Activated naive CD4-positive, alpha-beta T cell treated with anti-CD3 and anti-CD28 coated beads for 36 hours (primary cell): ENCODE data around the gene OR1F1. TPM values are rescaled to one million over a fixed set of nuclear protein-coding genes. Genes with fewer than 3 reads are reported as not detected.

Experiments
- CTCF ChIA-PET: fragments of 350-600 bp; sonication (Branson Sonifier 250); formaldehyde crosslinking; loops from one replicate; lab custom pipeline; 2021; ENCODE audit warnings: antibody characterized with exemption; lab: Charles Lee
- DNase-seq: peaks from one replicate; pipeline ENCODE4 v3.0.0-alpha.2; 2020
- H3K27ac Mint-ChIP-seq: one replicate; pipeline ENCODE4 v1.8.0; 2021; ENCODE audit warnings: mild to moderate bottlenecking, mixed read lengths
- H3K27me3 Mint-ChIP-seq: one replicate; pipeline ENCODE4 v1.8.0; 2021; ENCODE audit warnings: low read depth, mixed read lengths
- H3K36me3 Mint-ChIP-seq: one replicate; pipeline ENCODE4 v1.8.0; 2021; ENCODE audit warnings: low read depth, mixed read lengths
- H3K4me1 Mint-ChIP-seq: one replicate; pipeline ENCODE4 v1.8.0; 2021; ENCODE audit warnings: low read depth, mixed read lengths
- H3K4me3 Mint-ChIP-seq: one replicate; pipeline ENCODE4 v1.8.0; 2021; ENCODE audit warnings: mild to moderate bottlenecking, moderate library complexity, mixed read lengths
- H3K9me3 Mint-ChIP-seq: one replicate; pipeline ENCODE4 v1.8.0; 2021; ENCODE audit warnings: mixed read lengths
- intact Hi-C: fragments of 100-400 bp; cut with micrococcal nuclease; formaldehyde crosslinking; loops from one replicate; pipeline ENCODE4 v1.15.1; 2023
- total RNA-seq, 2 experiments: library from RNA; stranded (reverse); gene quantifications; one replicate each; pipeline ENCODE4 v1.2.3, GENCODE V29; 2021

Gene OR1F1
- total RNA-seq, 2 experiments from 2014 or later: not detected

GRCh38 chr16:3152991-3153368, 35.0 kb upstream of the OR1F1 start:
- CTCF ChIA-PET: interaction anchor here (1.1 to 1.3 kb wide), 2 partner anchors 75 to 121 kb away, joined by 3 read pairs; no protein-coding TSS in a partner anchor
- peak overlapping the region; percentile 83 for H3K4me3 Mint-ChIP-seq

GRCh38 chr16:3155181-3155580, 32.8 kb upstream of the OR1F1 start:
- Mint-ChIP-seq H3K4me1 (peaks cover 32% of the 10 kb centered on the region), H3K27me3 (peaks cover 10% of the 10 kb centered on the region), H3K36me3 (peaks cover 4% of the 10 kb centered on the region), H3K27ac (no peak overlapping the region), H3K9me3 (peaks cover 2% of the 10 kb centered on the region), H3K4me3 (no peak overlapping the region)
- DNase-seq: no peak
- CTCF ChIA-PET: interaction anchor here (1.3 kb wide), 1 partner anchor 11 kb away, joined by 3 read pairs; no protein-coding TSS in a partner anchor
- intact Hi-C loops: loop anchor here (10.0 kb wide), 1 partner anchor 240 kb away; the partner anchor contains the start of gene FLYWCH1

More at GRCh38 chr16:3152991-3153368, 35.0 kb upstream of the OR1F1 start:
- DNase-seq: no peak
- Mint-ChIP-seq H3K9me3 (peaks cover 2% of the 10 kb centered on the region), H3K27ac (peak overlapping the region; percentile 95), H3K36me3 (peaks cover 4% of the 10 kb centered on the region), H3K27me3 (peaks cover 8% of the 10 kb centered on the region), H3K4me1 (peaks cover 27% of the 10 kb centered on the region)
- intact Hi-C loops: loop anchor here (5.0 to 10.0 kb wide), 2 partner anchors 238 to 424 kb away; partner anchors contain the start of genes FLYWCH1 and NLRC3

DNA sequence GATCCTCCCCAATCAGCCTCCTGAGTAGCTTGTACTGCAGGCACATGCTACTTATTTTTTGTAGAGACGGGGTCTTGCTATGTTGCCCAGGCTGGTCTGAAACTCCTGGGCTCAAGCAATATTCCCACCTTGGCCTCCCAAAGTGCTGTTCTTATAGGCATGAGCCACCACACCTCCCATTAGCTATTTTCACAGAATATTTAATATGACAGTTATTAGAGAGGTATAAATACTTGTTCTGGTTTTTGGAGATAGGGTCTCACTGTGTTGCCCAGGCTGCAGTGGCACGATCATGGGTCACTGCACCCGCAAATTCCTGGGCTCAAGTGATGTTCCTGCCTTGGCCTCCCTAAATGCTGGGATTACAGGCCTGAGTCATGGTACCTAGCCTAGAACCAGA, 32.0 kb upstream of the OR1F1 start:
- no peak overlapping the region for H3K27ac Mint-ChIP-seq
- intact Hi-C loops: loop anchor here (10.0 kb wide), 1 partner anchor 241 kb away; the partner anchor contains the start of gene FLYWCH1
- peaks cover 2% of the 10 kb centered on the region for H3K9me3 Mint-ChIP-seq
- H3K36me3 Mint-ChIP-seq: peaks cover 4% of the 10 kb centered on the region
- DNase-seq: no peak
- H3K4me3 Mint-ChIP-seq: no peak overlapping the region
- peaks cover 10% of the 10 kb centered on the region for H3K27me3 Mint-ChIP-seq
- CTCF ChIA-PET: interaction anchor here (1.3 kb wide), 1 partner anchor 10 kb away, joined by 3 read pairs; no protein-coding TSS in a partner anchor
- peaks cover 27% of the 10 kb centered on the region for H3K4me1 Mint-ChIP-seq

- peak overlapping the region; percentile 48 for H3K27ac Mint-ChIP-seq
- H3K4me3 Mint-ChIP-seq: peak overlapping the region; percentile 71
- H3K4me1 Mint-ChIP-seq: peaks cover 20% of the 10 kb centered on the region
- intact Hi-C loops: loop anchor here (1.0 to 10.0 kb wide), 2 partner anchors 7 to 243 kb away; partner anchors contain the start of gene FLYWCH1
- CTCF ChIA-PET: interaction anchor here (0.7 to 2.2 kb wide), 5 partner anchors 10 to 242 kb away, joined by 3 to 10 read pairs (median 5); no protein-coding TSS in a partner anchor
- peaks cover 9% of the 10 kb centered on the region for H3K27me3 Mint-ChIP-seq
- H3K9me3 Mint-ChIP-seq: peaks cover 2% of the 10 kb centered on the region
- peak; percentile 78 for DNase-seq
- H3K36me3 Mint-ChIP-seq: peaks cover 3% of the 10 kb centered on the region
Observed at GRCh38 chr16:3157229-3158025, 30.6 kb upstream of the OR1F1 start.

- Mint-ChIP-seq H3K4me3 (peak overlapping the region; percentile 71), H3K9me3 (peaks cover 2% of the 10 kb centered on the region), H3K27me3 (peaks cover 6% of the 10 kb centered on the region), H3K27ac (peak overlapping the region; percentile 48), H3K36me3 (no peaks in the 10 kb centered on the region), H3K4me1 (peaks cover 15% of the 10 kb centered on the region)
- CTCF ChIA-PET: interaction anchor here (1.3 to 2.2 kb wide), 4 partner anchors 10 to 130 kb away, joined by 3 to 10 read pairs (median 5); no protein-coding TSS in a partner anchor
- intact Hi-C loops: loop anchor here (1.0 to 10.0 kb wide), 2 partner anchors 8 to 243 kb away; partner anchors contain the start of gene FLYWCH1
- no peak for DNase-seq
Observed at GRCh38 chr16:3158026-3158509, 29.9 kb upstream of the OR1F1 start.

GRCh38 chr16:3158510-3159314, 29.3 kb upstream of the OR1F1 start:
- Mint-ChIP-seq H3K27ac (peak overlapping the region; percentile 78), H3K9me3 (peaks cover 2% of the 10 kb centered on the region), H3K4me3 (peak overlapping the region; percentile 89), H3K27me3 (peaks cover 6% of the 10 kb centered on the region), H3K36me3 (no peaks in the 10 kb centered on the region), H3K4me1 (peaks cover 15% of the 10 kb centered on the region)
- intact Hi-C loops: loop anchor here (1.0 to 10.0 kb wide), 2 partner anchors 8 to 244 kb away; partner anchors contain the start of gene FLYWCH1
- CTCF ChIA-PET: interaction anchor here (0.7 to 2.2 kb wide), 5 partner anchors 9 to 130 kb away, joined by 3 to 10 read pairs (median 5); no protein-coding TSS in a partner anchor
- peak; percentile 82 for DNase-seq

- H3K27ac Mint-ChIP-seq: no peak overlapping the region
- CTCF ChIA-PET: interaction anchor here (1.2 kb wide), 1 partner anchor 32 kb away, joined by 3 read pairs; no protein-coding TSS in a partner anchor
- H3K4me3 Mint-ChIP-seq: peak overlapping the region; percentile 36
- no peak for DNase-seq
- no peaks in the 10 kb centered on the region for H3K9me3 Mint-ChIP-seq
- intact Hi-C loops: no loop called here
- no peaks in the 10 kb centered on the region for H3K36me3 Mint-ChIP-seq
- peaks cover 6% of the 10 kb centered on the region for H3K27me3 Mint-ChIP-seq
- H3K4me1 Mint-ChIP-seq: peaks cover 22% of the 10 kb centered on the region
Observed at GRCh38 chr16:3161235-3162018, 26.6 kb upstream of the OR1F1 start.

GRCh38 chr16:3164121-3164991, 23.6 kb upstream of the OR1F1 start:
- Mint-ChIP-seq H3K27me3 (no peaks in the 10 kb centered on the region), H3K9me3 (no peaks in the 10 kb centered on the region), H3K27ac (no peak overlapping the region), H3K4me3 (no peak overlapping the region), H3K36me3 (no peaks in the 10 kb centered on the region), H3K4me1 (peaks cover 11% of the 10 kb centered on the region)
- CTCF ChIA-PET: interaction anchor here (1.2 to 2.1 kb wide), 3 partner anchors 30 to 33 kb away, joined by 3 to 7 read pairs (median 5); partner anchors contain the start of gene ZNF213
- no peak for DNase-seq
- intact Hi-C loops: no loop called here

DNA sequence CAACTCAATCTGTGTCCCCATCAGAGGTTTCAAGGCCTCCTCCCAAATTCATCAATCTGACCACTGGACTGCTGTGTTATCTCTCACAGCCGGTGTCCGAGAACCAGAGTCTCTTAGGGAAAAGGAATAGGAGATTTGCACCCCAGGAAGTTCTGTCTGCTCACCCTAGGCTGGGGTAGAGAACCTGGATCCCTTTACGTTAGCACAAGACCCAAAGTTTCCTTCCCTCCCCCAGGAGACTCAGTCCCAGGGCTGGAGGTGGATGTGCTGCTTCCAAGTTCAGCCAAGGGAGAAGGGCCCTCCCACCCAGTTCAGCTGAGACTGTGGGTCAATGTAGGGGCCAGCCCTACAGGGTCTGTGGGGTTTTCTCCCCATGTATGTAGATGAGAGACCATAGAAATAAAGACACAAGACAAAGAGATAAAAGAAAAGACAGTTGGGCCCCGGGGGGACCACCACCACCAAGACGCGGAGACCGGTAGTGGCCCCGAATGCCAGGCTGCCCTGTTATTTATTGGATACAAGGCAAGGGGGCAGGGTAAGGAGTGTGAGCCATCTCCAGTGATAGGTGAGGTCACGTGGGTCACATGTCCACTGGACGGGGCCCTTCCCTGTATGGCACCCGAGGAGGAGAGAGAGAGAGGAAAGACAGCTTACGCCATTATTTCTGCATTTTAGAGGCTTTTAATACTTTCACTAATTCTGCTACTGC, 22.7 kb upstream of the OR1F1 start:
- CTCF ChIA-PET: interaction anchor here (0.9 to 2.1 kb wide), 7 partner anchors 9 to 64 kb away, joined by 3 to 7 read pairs (median 3); partner anchors contain the start of gene ZNF213
- no peaks in the 10 kb centered on the region for H3K36me3 Mint-ChIP-seq
- H3K27ac Mint-ChIP-seq: peak overlapping the region; percentile 61
- H3K4me1 Mint-ChIP-seq: peaks cover 7% of the 10 kb centered on the region
- intact Hi-C loops: no loop called here
- DNase-seq: no peak
- H3K4me3 Mint-ChIP-seq: peak overlapping the region; percentile 14
- no peaks in the 10 kb centered on the region for H3K9me3 Mint-ChIP-seq
- H3K27me3 Mint-ChIP-seq: peaks cover 4% of the 10 kb centered on the region

DNA sequence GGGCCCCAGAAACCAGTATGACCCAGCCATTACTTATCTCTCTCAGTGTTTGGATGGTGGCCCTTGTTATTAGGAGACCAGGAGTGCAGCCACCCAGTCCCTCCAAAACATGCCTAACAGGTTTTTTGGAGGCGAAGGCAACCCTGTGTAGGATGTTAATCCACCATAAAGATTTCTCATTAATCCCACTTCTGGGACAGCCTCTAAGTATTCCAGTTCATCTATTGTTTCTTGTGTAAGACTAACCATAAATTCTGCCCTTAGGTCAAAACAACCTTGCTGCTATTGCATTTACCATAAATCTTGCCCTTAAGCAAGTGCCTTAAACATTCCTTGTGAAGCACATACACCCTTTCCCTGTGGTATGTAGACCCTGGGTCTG, 21.5 kb upstream of the OR1F1 start:
- Mint-ChIP-seq H3K36me3 (no peaks in the 10 kb centered on the region), H3K9me3 (no peaks in the 10 kb centered on the region), H3K27ac (no peak overlapping the region), H3K4me3 (no peak overlapping the region), H3K27me3 (peaks cover 12% of the 10 kb centered on the region), H3K4me1 (peaks cover 19% of the 10 kb centered on the region)
- DNase-seq: no peak
- intact Hi-C loops: loop anchor here (1.0 to 2.0 kb wide), 6 partner anchors 32 to 163 kb away; no protein-coding TSS in a partner anchor
- CTCF ChIA-PET: interaction anchor here (0.7 to 2.1 kb wide), 6 partner anchors 11 to 136 kb away, joined by 3 to 7 read pairs (median 4); no protein-coding TSS in a partner anchor
